Endothelial cell (in vitro differentiated cells): ENCODE measurements around the gene TNFRSF8. TPM values are rescaled to one million over a fixed set of nuclear protein-coding genes. Genes with fewer than 3 reads are reported as not detected.

Experiments used
- DNase-seq: peaks from one replicate; pipeline ENCODE4 v3.0.0; 2021; ENCODE audit warnings: low spot score
- H3K27ac Mint-ChIP-seq: one replicate; pipeline ENCODE4 v1.8.0; 2021; ENCODE audit warnings: mixed read lengths, inconsistent platforms; ENCODE audit not compliant: unreplicated experiment
- H3K27me3 Mint-ChIP-seq: one replicate; pipeline ENCODE4 v1.8.0; 2021; ENCODE audit warnings: mild to moderate bottlenecking, moderate library complexity, mixed read lengths, inconsistent platforms; ENCODE audit not compliant: unreplicated experiment
- H3K36me3 Mint-ChIP-seq: one replicate; pipeline ENCODE4 v1.8.0; 2021; ENCODE audit warnings: mild to moderate bottlenecking, low read depth, mixed read lengths, inconsistent platforms; ENCODE audit not compliant: unreplicated experiment
- H3K4me1 Mint-ChIP-seq: one replicate; pipeline ENCODE4 v1.8.0; 2021; ENCODE audit warnings: mild to moderate bottlenecking, mixed read lengths, inconsistent platforms; ENCODE audit not compliant: unreplicated experiment
- H3K4me3 Mint-ChIP-seq: one replicate; pipeline ENCODE4 v1.8.0; 2021; ENCODE audit warnings: mild to moderate bottlenecking, mixed read lengths, inconsistent platforms; ENCODE audit not compliant: unreplicated experiment
- H3K9me3 Mint-ChIP-seq: one replicate; pipeline ENCODE4 v1.8.0; 2021; ENCODE audit warnings: mixed read lengths, inconsistent platforms; ENCODE audit not compliant: unreplicated experiment
- CTCF ChIP-seq: fragments of 200-600 bp; sonication (generic); IDR thresholded peaks from one replicate; pipeline ENCODE4 v1.5.0; 2021; ENCODE audit warnings: antibody characterized with exemption; ENCODE audit not compliant: unreplicated experiment
- total RNA-seq: library from RNA; stranded (reverse); fragmentation: NEBNext Ultra II Directional; extraction: Animal tissue kit (Norgen Biotek cat#: 25700); gene quantifications from one replicate; pipeline ENCODE4 v1.2.1, GENCODE V29; 2021; ENCODE audit not compliant: unreplicated experiment

TNFRSF8 gene
- total RNA-seq, 1 donor from 2014 or later: 1.9 TPM

- TF ChIP-seq CTCF: no peak
- no peak overlapping the region for H3K4me3 Mint-ChIP-seq
- H3K36me3 Mint-ChIP-seq: peaks cover 4% of the 10 kb centered on the region
- peaks cover 19% of the 10 kb centered on the region for H3K4me1 Mint-ChIP-seq
- no peaks in the 10 kb centered on the region for H3K9me3 Mint-ChIP-seq
- peaks cover 4% of the 10 kb centered on the region for H3K27me3 Mint-ChIP-seq
- DNase-seq: no peak
- no peak overlapping the region for H3K27ac Mint-ChIP-seq
Observed at GRCh38 chr1:12140515-12141162, 77.5 kb downstream of the TNFRSF8 start.

GRCh38 chr1:12141163-12141850, 78.2 kb downstream of the TNFRSF8 start:
- H3K4me1 Mint-ChIP-seq: peaks cover 23% of the 10 kb centered on the region
- H3K9me3 Mint-ChIP-seq: no peaks in the 10 kb centered on the region
- H3K27ac Mint-ChIP-seq: no peak overlapping the region
- no peaks in the 10 kb centered on the region for H3K36me3 Mint-ChIP-seq
- no peak for TF ChIP-seq CTCF
- H3K4me3 Mint-ChIP-seq: no peak overlapping the region
- DNase-seq: no peak
- H3K27me3 Mint-ChIP-seq: peaks cover 6% of the 10 kb centered on the region

- peaks cover 10% of the 10 kb centered on the region for H3K27me3 Mint-ChIP-seq
- no peak for TF ChIP-seq CTCF
- no peak overlapping the region for H3K4me3 Mint-ChIP-seq
- no peak overlapping the region for H3K27ac Mint-ChIP-seq
- H3K9me3 Mint-ChIP-seq: no peaks in the 10 kb centered on the region
- H3K36me3 Mint-ChIP-seq: no peaks in the 10 kb centered on the region
- no peak for DNase-seq
- H3K4me1 Mint-ChIP-seq: peaks cover 32% of the 10 kb centered on the region
Observed at GRCh38 chr1:12142141-12142823, 79.2 kb downstream of the TNFRSF8 start.

GRCh38 chr1:12142891-12143630, 80.0 kb downstream of the TNFRSF8 start:
- H3K4me1 Mint-ChIP-seq: peaks cover 39% of the 10 kb centered on the region
- H3K9me3 Mint-ChIP-seq: no peaks in the 10 kb centered on the region
- H3K27me3 Mint-ChIP-seq: peaks cover 10% of the 10 kb centered on the region
- H3K36me3 Mint-ChIP-seq: no peaks in the 10 kb centered on the region
- no peak for DNase-seq
- H3K27ac Mint-ChIP-seq: no peak overlapping the region
- no peak overlapping the region for H3K4me3 Mint-ChIP-seq
- no peak for TF ChIP-seq CTCF
